Activated CD8-positive, alpha-beta memory T cell treated with anti-CD3 and anti-CD28 coated beads for 1 hour (primary cell): Measurements from ENCODE around the gene EPB41L4B.
"Not testable (repeated sequence)": the region's sequence is repeated elsewhere in the genome, so short reads cannot be mapped to it uniquely, and the experiment has no call there.

Experiments used
- DNase-seq, 2 donors: peaks; one replicate each; pipeline ENCODE4 v3.0.0-alpha.2; 2020; ENCODE audit warnings: low read depth in 1 of 2; ENCODE audit errors: extremely low read depth in 1 of 2

EPB41L4B gene

GRCh38 chr9:109126671-109127070 lies 194.2 kb downstream of the EPB41L4B start:
- DNase-seq = not testable (repeated sequence)

- no peak for DNase-seq
Measured at GRCh38 chr9:109124121-109124520, 196.7 kb downstream of the EPB41L4B start.

GRCh38 chr9:109122726-109123621 lies 197.9 kb downstream of the EPB41L4B start:
- DNase-seq = no peak
